Mesodermal cell (in vitro differentiated cells): ENCODE data around the gene AMBP.

Source experiments
- H3K27ac ChIP-seq: 2 replicates; pipeline ENCODE4 v1.7.0; 2013; ENCODE audit warnings: mild to moderate bottlenecking, low read depth, low read length, moderate library complexity; ENCODE audit not compliant: severe bottlenecking
- H3K36me3 ChIP-seq: 2 replicates; pipeline ENCODE4 v1.7.1; 2013; ENCODE audit warnings: mild to moderate bottlenecking, low read length, moderate library complexity; ENCODE audit not compliant: control insufficient read depth, insufficient read depth
- H3K4me1 ChIP-seq: one replicate; pipeline ENCODE4 v1.7.1; 2013; ENCODE audit warnings: mild to moderate bottlenecking, low read length; ENCODE audit not compliant: insufficient read depth, control insufficient read depth, poor library complexity, severe bottlenecking
- H3K4me3 ChIP-seq: 2 replicates; pipeline ENCODE4 v1.7.0; 2013; ENCODE audit warnings: low read length, control low read depth, mild to moderate bottlenecking; ENCODE audit not compliant: insufficient read depth, poor library complexity, severe bottlenecking; ENCODE audit errors: extremely low read depth
- H3K9me3 ChIP-seq: 2 replicates; pipeline ENCODE4 v1.7.1; 2013; ENCODE audit warnings: mild to moderate bottlenecking, low read length, moderate library complexity; ENCODE audit not compliant: control insufficient read depth
- WGBS, 2 experiments: methylation state at CpG; one replicate each; pipeline ENCODE4 v1.1.5; 2013; ENCODE audit warnings: missing lambda C conversion rate in 2 of 2; ENCODE audit not compliant: insufficient coverage in 2 of 2; 5-methylcytosine and 5-hydroxymethylcytosine counted together

Gene AMBP

DNA sequence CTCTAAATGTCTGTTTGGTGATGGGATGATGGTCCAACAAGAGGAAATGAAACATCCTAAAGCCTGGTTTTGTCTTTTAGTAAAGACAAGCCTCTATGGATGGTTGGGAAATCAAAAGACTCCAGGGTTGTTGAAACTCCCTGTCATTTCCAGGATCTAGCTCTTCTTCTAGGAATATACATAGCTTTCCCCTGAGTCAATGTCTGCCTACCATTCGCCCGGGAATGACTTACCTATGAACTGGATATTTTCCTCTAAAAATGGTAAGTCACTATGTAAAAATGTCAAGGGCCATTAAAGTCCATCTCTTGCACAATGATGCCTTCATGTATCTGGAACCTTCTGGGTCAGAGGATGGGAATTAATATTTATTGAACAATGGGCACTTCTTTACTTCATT lies 32.1 kb upstream of the AMBP start:
- H3K4me3 ChIP-seq, result no peak overlapping the region
- H3K27ac ChIP-seq, result no peak overlapping the region
- H3K4me1 ChIP-seq, result peaks cover 3% of the 10 kb centered on the region
- no peaks in the 10 kb centered on the region for H3K9me3 ChIP-seq
- WGBS, 2 experiments, result 80 to 100% methylated on average over 1 to 2 of the region's 2 CpGs
- no peaks in the 10 kb centered on the region for H3K36me3 ChIP-seq

DNA sequence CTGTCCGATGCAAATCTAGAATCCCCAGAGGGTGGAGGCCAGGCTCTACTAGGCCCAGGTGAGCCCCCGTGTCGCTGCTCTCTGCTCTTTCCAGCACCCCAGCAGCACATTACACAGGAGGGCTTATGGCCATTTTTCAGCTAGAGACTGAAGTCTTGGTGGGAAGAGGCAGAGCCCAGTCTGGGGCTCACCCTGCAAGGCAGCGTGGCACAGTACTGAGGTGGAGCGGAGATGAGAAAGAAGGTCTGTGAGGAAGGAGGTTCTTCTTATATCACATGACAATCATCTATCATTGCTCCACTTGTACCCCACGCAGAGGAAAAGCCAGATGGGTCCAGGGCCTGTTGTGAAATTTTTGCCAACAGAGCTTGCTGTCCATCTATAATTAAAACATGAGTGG lies 31.0 kb upstream of the AMBP start:
- H3K4me1 ChIP-seq, result peaks cover 3% of the 10 kb centered on the region
- 90 to 100% methylated on average over 2 to 3 of the region's 6 CpGs for WGBS, 2 experiments

DNA sequence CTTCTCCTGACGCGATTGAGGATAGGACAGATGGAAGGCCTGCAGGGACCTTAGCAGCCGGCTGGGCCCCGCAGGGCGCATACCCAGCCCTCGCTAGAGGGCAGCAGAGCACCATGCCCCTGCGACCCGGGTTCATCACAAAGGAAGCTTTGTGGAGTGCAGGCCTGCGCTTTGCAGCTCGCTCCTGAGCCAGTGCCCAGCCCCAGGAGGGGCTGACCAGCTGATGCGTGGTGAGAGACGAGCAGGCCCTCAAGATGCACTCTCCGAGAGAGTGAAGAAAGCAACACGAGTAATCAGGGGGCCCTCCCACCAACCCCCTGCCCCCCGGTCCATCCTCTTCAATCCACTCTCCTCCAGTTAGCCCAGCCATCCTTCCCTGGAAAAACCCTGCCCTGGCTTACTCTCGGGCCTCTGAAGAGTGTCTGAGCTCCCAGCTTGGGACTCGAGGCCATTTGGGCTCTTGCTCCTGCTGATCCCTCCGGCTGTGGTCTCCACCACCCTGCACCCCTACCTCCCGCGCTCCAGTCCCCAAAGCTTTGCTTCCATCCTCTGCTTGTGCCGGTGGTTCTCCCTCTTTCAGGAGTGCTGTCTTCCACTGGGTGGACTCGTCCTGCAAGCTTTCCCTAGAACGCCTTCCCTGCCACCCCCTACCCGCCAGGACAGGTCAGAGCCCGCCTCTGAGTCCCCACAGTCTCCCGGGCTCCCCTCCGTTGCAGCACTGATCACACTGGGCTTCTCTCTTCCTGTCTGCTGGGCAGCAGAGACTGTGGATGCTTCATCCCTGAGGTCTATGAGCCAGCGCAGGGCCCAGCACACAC lies 30.1 kb upstream of the AMBP start:
- Histone ChIP-seq H3K4me3 (no peak overlapping the region), H3K27ac (no peak overlapping the region), H3K36me3 (no peaks in the 10 kb centered on the region), H3K9me3 (no peaks in the 10 kb centered on the region), H3K4me1 (peaks cover 3% of the 10 kb centered on the region)
- 30 to 41% methylated on average over 23 to 28 of the region's 28 CpGs for WGBS, 2 experiments

More for the DNA sequence above, 31.0 kb upstream of the AMBP start:
- Histone ChIP-seq H3K27ac (no peak overlapping the region), H3K4me3 (no peak overlapping the region), H3K36me3 (no peaks in the 10 kb centered on the region), H3K9me3 (no peaks in the 10 kb centered on the region)

DNA sequence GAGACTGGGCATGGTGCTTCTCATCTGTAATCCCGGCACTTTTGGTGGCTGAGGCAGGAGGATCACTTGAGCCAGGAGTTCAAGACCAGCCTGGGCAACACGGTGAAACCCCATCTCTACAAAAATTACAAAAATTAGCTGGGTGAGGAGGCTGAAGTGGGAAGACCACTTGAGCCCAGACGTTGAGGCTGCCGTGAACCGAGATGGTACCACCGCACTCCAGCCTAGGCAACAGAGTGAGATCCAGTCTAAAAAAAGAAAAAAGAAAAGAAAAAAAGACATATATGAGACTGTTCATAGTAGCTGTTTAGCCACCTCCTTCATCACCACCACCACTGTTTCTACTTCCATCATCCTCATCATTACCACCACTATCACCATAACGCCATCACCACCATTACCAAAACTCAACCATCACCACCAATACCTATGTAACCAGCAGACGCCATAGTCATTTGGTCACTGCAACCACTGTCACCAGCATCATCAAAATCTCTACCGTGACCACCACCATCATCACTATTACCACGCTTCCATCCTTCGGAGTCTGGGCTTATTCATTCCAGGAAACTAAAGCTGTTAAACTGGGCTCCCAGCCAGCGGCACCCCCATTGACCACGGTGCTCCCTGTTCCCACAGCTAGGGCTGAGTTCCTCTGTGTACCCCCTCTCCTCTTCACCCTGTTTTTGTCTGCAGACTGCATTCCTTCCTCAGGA lies 29.3 kb upstream of the AMBP start:
- Histone ChIP-seq H3K4me1 (peaks cover 3% of the 10 kb centered on the region), H3K9me3 (no peaks in the 10 kb centered on the region), H3K4me3 (no peak overlapping the region), H3K27ac (no peak overlapping the region), H3K36me3 (no peaks in the 10 kb centered on the region)
- whole genome bisulfite sequencing, 2 experiments, result 80 to 83% methylated on average over 7 to 10 of the region's 13 CpGs

- H3K27ac ChIP-seq, result no peak overlapping the region
- H3K4me3 ChIP-seq, result no peak overlapping the region
- 83% methylated on average over 2 of the region's 5 CpGs; no CpG with 5 or more reads in 1 of the 2 experiments for WGBS, 2 experiments
- peaks cover 3% of the 10 kb centered on the region for H3K4me1 ChIP-seq
- H3K9me3 ChIP-seq, result peaks cover 9% of the 10 kb centered on the region
- H3K36me3 ChIP-seq, result no peaks in the 10 kb centered on the region
Measured at GRCh38 chr9:114105236-114105635, 27.1 kb upstream of the AMBP start.

DNA sequence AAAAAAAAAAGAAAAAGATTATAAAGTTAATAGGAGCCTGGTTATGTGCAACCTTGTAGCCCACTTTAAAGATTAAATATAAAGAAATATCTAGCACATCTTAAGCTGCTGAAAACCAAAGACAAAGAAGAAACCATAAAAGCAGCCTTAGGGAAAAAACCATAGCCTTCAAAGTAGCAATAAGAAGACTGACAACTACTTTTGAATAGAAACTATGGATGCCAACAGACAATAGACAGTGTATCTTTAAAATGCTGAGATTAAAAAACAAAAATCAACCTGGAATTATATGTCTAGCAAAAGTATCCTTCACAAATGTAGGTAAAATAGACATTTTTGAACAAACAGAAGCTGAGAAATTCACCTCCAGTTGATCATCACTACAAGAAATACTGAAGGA lies 24.4 kb upstream of the AMBP start:
- Histone ChIP-seq H3K4me3 (no peak overlapping the region), H3K9me3 (peaks cover 9% of the 10 kb centered on the region), H3K4me1 (no peaks in the 10 kb centered on the region), H3K27ac (no peak overlapping the region), H3K36me3 (no peaks in the 10 kb centered on the region)

- no peaks in the 10 kb centered on the region for H3K4me1 ChIP-seq
- H3K36me3 ChIP-seq, result no peaks in the 10 kb centered on the region
- H3K9me3 ChIP-seq, result peaks cover 9% of the 10 kb centered on the region
- H3K27ac ChIP-seq, result no peak overlapping the region
- WGBS, 2 experiments, result 86 to 88% methylated on average over 1 of the region's 1 CpG
- H3K4me3 ChIP-seq, result no peak overlapping the region
Measured at GRCh38 chr9:114100536-114100935, 22.4 kb upstream of the AMBP start.

GRCh38 chr9:114099669-114100270 lies 21.7 kb upstream of the AMBP start:
- Histone ChIP-seq H3K4me1 (no peaks in the 10 kb centered on the region), H3K9me3 (peaks cover 9% of the 10 kb centered on the region), H3K36me3 (no peaks in the 10 kb centered on the region), H3K4me3 (no peak overlapping the region), H3K27ac (no peak overlapping the region)
- 88 to 100% methylated on average over 1 to 2 of the region's 2 CpGs for WGBS, 2 experiments

GRCh38 chr9:114098936-114099668 lies 21.0 kb upstream of the AMBP start, which contains the start of gene KIF12:
Gene KIF12 (minus strand): TSS chr9:114099292. CDS start chr9:114099276, 16 bp downstream.
- Histone ChIP-seq H3K27ac (no peak within 1 kb of the TSS), H3K9me3 (peaks cover 9% of the 10 kb centered on the region), H3K4me1 (no peaks in the 10 kb centered on the region), H3K4me3 (peak within 1 kb of the TSS; percentile 38), H3K36me3 (no peaks in the 10 kb centered on the region)
- WGBS, 2 experiments, result 43 to 44% methylated on average over 22 to 28 of the region's 32 CpGs
